HepG2 (cell line): ENCODE results near the gene AXIN2. TPM values are rescaled to one million over a fixed set of nuclear protein-coding genes. Genes with fewer than 3 reads are reported as not detected.

Experiments used
- ARID2 ChIP-seq: sonication (generic); formaldehyde crosslinking; IDR thresholded peaks from 2 replicates; pipeline ENCODE4 v1.8.1; 2022; ENCODE audit warnings: mild to moderate bottlenecking, missing genetic modification reagents, borderline replicate concordance
- CEBPG ChIP-seq: IDR thresholded peaks from 2 replicates; pipeline ENCODE4 v1.6.1; 2016
- FLYWCH1 ChIP-seq: sonication (generic); formaldehyde crosslinking; IDR thresholded peaks from 2 replicates; pipeline ENCODE4 v1.8.1; 2023; ENCODE audit warnings: mild to moderate bottlenecking, missing genetic modification reagents
- JARID2 ChIP-seq: sonication (generic); formaldehyde crosslinking; IDR thresholded peaks from 2 replicates; pipeline ENCODE4 v1.8.1; 2023; ENCODE audit warnings: missing genetic modification reagents, inconsistent platforms; ENCODE audit not compliant: insufficient replicate concordance
- NCOA1 ChIP-seq: sonication (generic); formaldehyde crosslinking; IDR thresholded peaks from 2 replicates; pipeline ENCODE4 v1.9.0; 2021; ENCODE audit warnings: missing genetic modification reagents
- NFE2L1 ChIP-seq: sonication (generic); formaldehyde crosslinking; IDR thresholded peaks from 2 replicates; pipeline ENCODE4 v1.4.0; 2020; ENCODE audit warnings: missing genetic modification reagents, mild to moderate bottlenecking, borderline replicate concordance
- PAX8 ChIP-seq: sonication (generic); formaldehyde crosslinking; IDR thresholded peaks from 2 replicates; pipeline ENCODE4 v1.8.0; 2022; ENCODE audit warnings: mild to moderate bottlenecking, missing genetic modification reagents, borderline replicate concordance
- PLRG1 ChIP-seq: fragments of 450-650 bp; conservative IDR thresholded peaks from 2 replicates; pipeline ENCODE4 v1.6.1; 2016
- PRDM15 ChIP-seq: sonication (generic); formaldehyde crosslinking; IDR thresholded peaks from 2 replicates; pipeline ENCODE4 v1.4.0; 2020; ENCODE audit warnings: missing genetic modification reagents
- RAD51 ChIP-seq: fragments of 450-650 bp; IDR thresholded peaks from 2 replicates; pipeline ENCODE4 v1.6.1; 2016; ENCODE audit warnings: borderline replicate concordance
- SIX4 ChIP-seq: sonication (generic); formaldehyde crosslinking; IDR thresholded peaks from 2 replicates; pipeline ENCODE4 v1.4.0; 2020; ENCODE audit warnings: missing genetic modification reagents
- SOX13 ChIP-seq, 3 experiments: fragments of 450-650 bp in 1 of 3; sonication (generic) in 1 of 3; formaldehyde crosslinking in 1 of 3; IDR thresholded peaks in 2 of 3; conservative IDR thresholded peaks in 1 of 3; 2 replicates each; pipeline versions ENCODE4 v1.5.0 to v1.6.1; 2016 to 2020; ENCODE audit warnings: antibody characterized with exemption in 1 of 3, mild to moderate bottlenecking in 1 of 3, missing compliant biosample characterization in 1 of 3, missing genetic modification reagents in 1 of 3, moderate library complexity in 1 of 3
- SP5 ChIP-seq: IDR thresholded peaks from 2 replicates; pipeline ENCODE4 v1.6.1; 2016; ENCODE audit warnings: low read depth, borderline replicate concordance
- TOPORS ChIP-seq: sonication (generic); formaldehyde crosslinking; IDR thresholded peaks from 2 replicates; pipeline ENCODE4 v1.8.0; 2023; ENCODE audit warnings: mild to moderate bottlenecking, missing genetic modification reagents
- ZNF18 ChIP-seq: sonication (generic); formaldehyde crosslinking; IDR thresholded peaks from 2 replicates; pipeline ENCODE4 v1.8.0; 2022; ENCODE audit warnings: mild to moderate bottlenecking, missing genetic modification reagents; ENCODE audit not compliant: insufficient replicate concordance
- ZNF180 ChIP-seq: sonication (generic); formaldehyde crosslinking; IDR thresholded peaks from 2 replicates; pipeline ENCODE4 v1.4.0; 2020; ENCODE audit warnings: low read depth, missing genetic modification reagents, borderline replicate concordance
- ZNF274 ChIP-seq: sonication (generic); formaldehyde crosslinking; IDR thresholded peaks from 2 replicates; pipeline ENCODE4 v1.5.1; 2020; ENCODE audit warnings: mild to moderate bottlenecking, missing genetic modification reagents
- ZNF296 ChIP-seq: sonication (generic); formaldehyde crosslinking; conservative IDR thresholded peaks from 2 replicates; pipeline ENCODE4 v1.5.0; 2020; ENCODE audit warnings: mild to moderate bottlenecking, missing genetic modification reagents
- ZNF576 ChIP-seq: sonication (generic); formaldehyde crosslinking; IDR thresholded peaks from 2 replicates; pipeline ENCODE4 v1.4.0; 2020; ENCODE audit warnings: mild to moderate bottlenecking, missing genetic modification reagents
- ZNF691 ChIP-seq: sonication (generic); formaldehyde crosslinking; IDR thresholded peaks from 2 replicates; pipeline ENCODE4 v1.4.0; 2020; ENCODE audit warnings: missing genetic modification reagents, low read depth, mild to moderate bottlenecking, borderline replicate concordance
- ZNF766 ChIP-seq: sonication (generic); formaldehyde crosslinking; IDR thresholded peaks from 2 replicates; pipeline ENCODE4 v1.5.0; 2020; ENCODE audit warnings: missing genetic modification reagents, borderline replicate concordance
- polyA plus RNA-seq, 8 experiments: library from polyadenylated mRNA; depleted of rRNA in 3 of 8; stranded (reverse) in 7 of 8; unstranded in 1 of 8; fragments of >200 nt; fragmentation: Illumina TruSeq in 4 of 8; extraction: Trizol in 4 of 8; gene quantifications; 2 replicates each; pipeline versions ENCODE4 v1.2.1 to v1.2.3, GENCODE V29; 2011 to 2016; ENCODE audit warnings: low read depth in 4 of 8, missing spikeins in 1 of 8, mixed read lengths in 1 of 8; ENCODE audit not compliant: insufficient read depth in 1 of 8
- total RNA-seq, 5 experiments: library from RNA; depleted of rRNA; stranded (reverse); fragments of >200 nt; fragmentation: Illumina TruSeq; extraction: Trizol; gene quantifications; 2 replicates each; pipeline ENCODE4 v1.2.3, GENCODE V29; 2016; ENCODE audit warnings: low read depth in 1 of 5

AXIN2 gene
- total and polyA plus RNA-seq, 2 of the 13 experiments (the other 11 are each of a cell fraction or from before 2014, with no cell fraction given): 58.6 to 63.4 TPM

- peak; percentile 73 for TF ChIP-seq PRDM15 (CRISPR knock-in tag)
- peak; percentile 96 for TF ChIP-seq TOPORS
- peak; percentile 93; the same call in 1 of the 2 replicates for TF ChIP-seq ZNF180 (CRISPR knock-in tag)
- TF ChIP-seq PAX8: peak; percentile 53; the same call in 1 of the 2 replicates
- peak; percentile 80 for TF ChIP-seq SP5 (CRISPR knock-in tag)
- TF ChIP-seq ZNF296: peak; percentile 94
- no peak for TF ChIP-seq JARID2
- TF ChIP-seq ZNF766 (CRISPR knock-in tag): peak; percentile 98
- no peak; the same call in 1 of the 2 replicates for TF ChIP-seq CEBPG (CRISPR knock-in tag)
- TF ChIP-seq RAD51: no peak
- TF ChIP-seq SOX13 (IDR thresholded peaks at IDR 0.05): 0 out of 2 replicates have a peak, but pooled peaks have one; percentile 9
- peak; percentile 39 to 64; a peak in 2 of 4 replicates for TF ChIP-seq SOX13 (CRISPR knock-in tag; conservative IDR thresholded peaks at IDR 0.05 in 1 of 2, IDR thresholded peaks at IDR 0.05 in 1 of 2)
- TF ChIP-seq ZNF274 (CRISPR knock-in tag): peak; percentile 97
- TF ChIP-seq NCOA1 (CRISPR knock-in tag): 0 out of 2 replicates have a peak, but pooled peaks have one; percentile 66
- peak; percentile 83 for TF ChIP-seq ARID2 (CRISPR knock-in tag)
- TF ChIP-seq SIX4: no peak; the same call in 1 of the 2 replicates
- TF ChIP-seq ZNF18 (CRISPR knock-in tag): peak; percentile 85
- no peak for TF ChIP-seq PLRG1
- TF ChIP-seq ZNF691 (CRISPR knock-in tag): peak; percentile 86; the same call in 1 of the 2 replicates
- TF ChIP-seq FLYWCH1 (CRISPR knock-in tag): no peak
- no peak for TF ChIP-seq NFE2L1 (CRISPR knock-in tag)
- TF ChIP-seq ZNF576 (CRISPR knock-in tag): no peak
Observed at GRCh38 chr17:65561452-65562205, at the start of gene AXIN2 (continued).
